Measurements from ENCODE around the gene E2F2.

DNA sequence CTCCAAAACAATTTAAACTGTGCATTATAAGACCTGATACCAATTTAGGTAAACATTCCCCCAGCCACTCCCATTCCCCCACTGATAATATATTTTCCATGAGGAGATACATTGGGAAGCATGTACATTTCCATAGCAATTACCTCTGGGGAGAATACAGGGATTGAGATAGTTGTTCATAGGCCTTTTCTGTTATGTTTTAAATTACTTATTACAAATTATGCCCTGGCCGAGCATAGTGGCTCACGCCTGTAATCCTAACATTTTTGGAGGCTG is 51.4 kb downstream of the E2F2 start:
- TF ChIP-seq, protein P1, sequence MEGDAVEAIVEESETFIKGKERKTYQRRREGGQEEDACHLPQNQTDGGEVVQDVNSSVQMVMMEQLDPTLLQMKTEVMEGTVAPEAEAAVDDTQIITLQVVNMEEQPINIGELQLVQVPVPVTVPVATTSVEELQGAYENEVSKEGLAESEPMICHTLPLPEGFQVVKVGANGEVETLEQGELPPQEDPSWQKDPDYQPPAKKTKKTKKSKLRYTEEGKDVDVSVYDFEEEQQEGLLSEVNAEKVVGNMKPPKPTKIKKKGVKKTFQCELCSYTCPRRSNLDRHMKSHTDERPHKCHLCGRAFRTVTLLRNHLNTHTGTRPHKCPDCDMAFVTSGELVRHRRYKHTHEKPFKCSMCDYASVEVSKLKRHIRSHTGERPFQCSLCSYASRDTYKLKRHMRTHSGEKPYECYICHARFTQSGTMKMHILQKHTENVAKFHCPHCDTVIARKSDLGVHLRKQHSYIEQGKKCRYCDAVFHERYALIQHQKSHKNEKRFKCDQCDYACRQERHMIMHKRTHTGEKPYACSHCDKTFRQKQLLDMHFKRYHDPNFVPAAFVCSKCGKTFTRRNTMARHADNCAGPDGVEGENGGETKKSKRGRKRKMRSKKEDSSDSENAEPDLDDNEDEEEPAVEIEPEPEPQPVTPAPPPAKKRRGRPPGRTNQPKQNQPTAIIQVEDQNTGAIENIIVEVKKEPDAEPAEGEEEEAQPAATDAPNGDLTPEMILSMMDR (IDR thresholded peaks at IDR 0.05; ENCODE audit: poor library complexity): no peak
- TF ChIP-seq EZH2phosphoT487 (IDR thresholded peaks at IDR 0.05; ENCODE audit: low read depth, severe bottlenecking, unreplicated experiment): no peak
